B cell (primary cell): Measurements from ENCODE around the gene DMC1. TPM values are rescaled to one million over a fixed set of nuclear protein-coding genes. Genes with fewer than 3 reads are reported as not detected.

Experiments used
- ATAC-seq: fragments of 200-7000 bp; cut with Tn5 transposase; one replicate; pipeline ENCODE4 v1.10.0; 2021; ENCODE audit warnings: low read depth, mild to moderate bottlenecking, moderate number of reproducible peaks, moderate library complexity
- CTCF ChIA-PET: fragments of 350-600 bp; sonication (Branson Sonifier 250); formaldehyde crosslinking; loops from one replicate; lab custom pipeline; 2021; ENCODE audit warnings: antibody characterized with exemption, inconsistent platforms; lab: Charles Lee
- POLR2A ChIA-PET: fragments of 350-600 bp; sonication (Branson Sonifier 250); formaldehyde crosslinking; loops from one replicate; lab custom pipeline; 2021; ENCODE audit warnings: antibody characterized with exemption; lab: Charles Lee
- DNase-seq: peaks from one replicate; pipeline ENCODE4 v3.0.0; 2013
- H2AFZ ChIP-seq: 2 replicates; pipeline ENCODE4 v1.6.1; 2012; ENCODE audit warnings: mild to moderate bottlenecking, low read depth, low read length; ENCODE audit not compliant: insufficient read depth, poor library complexity, severe bottlenecking
- H3K27ac ChIP-seq, 2 donors: 1 replicate in 1 of 2; 2 replicates in 1 of 2; pipeline ENCODE4 v1.5.1; 2012 to 2013; ENCODE audit warnings: low read length in 2 of 2, mild to moderate bottlenecking in 2 of 2, moderate library complexity in 1 of 2
- H3K27me3 ChIP-seq, 4 experiments: fragments of 200-600 bp in 1 of 4; sonication (generic) in 1 of 4; replicated peaks in 1 of 4; 1 replicate in 2 of 4; 2 replicates in 2 of 4; pipeline versions ENCODE4 v1.6.1 to v1.7.0; 2013 to 2016; ENCODE audit warnings: low read length in 3 of 4, mild to moderate bottlenecking in 2 of 4, mixed read lengths in 1 of 4, moderate library complexity in 1 of 4; ENCODE audit not compliant: insufficient read depth in 4 of 4, control insufficient read depth in 3 of 4; ENCODE audit errors: control extremely low read depth in 1 of 4
- H3K36me3 ChIP-seq, 2 experiments: replicated peaks in 1 of 2; 1 replicate in 1 of 2; 2 replicates in 1 of 2; pipeline versions ENCODE4 v1.6.1 to v1.7.1; 2013; ENCODE audit warnings: low read length in 1 of 2; ENCODE audit not compliant: insufficient read depth in 2 of 2, control insufficient read depth in 1 of 2; ENCODE audit errors: control extremely low read depth in 1 of 2, extremely low read depth in 1 of 2
- H3K4me1 ChIP-seq, 2 donors: fragments of 200-600 bp in 1 of 2; sonication (generic) in 1 of 2; 1 replicate in 1 of 2; 2 replicates in 1 of 2; pipeline versions ENCODE4 v1.5.1 to v1.6.1; 2013 to 2017; ENCODE audit warnings: low read length in 2 of 2; ENCODE audit not compliant: control insufficient read depth in 2 of 2, insufficient read depth in 2 of 2
- H3K4me2 ChIP-seq: replicated peaks from 2 replicates; pipeline ENCODE3; 2012; ENCODE audit warnings: mild to moderate bottlenecking, low read depth, low read length; ENCODE audit not compliant: poor library complexity, severe bottlenecking
- H3K4me3 ChIP-seq, 5 experiments: fragments of 200-600 bp in 1 of 5; sonication (generic) in 1 of 5; 1 replicate in 3 of 5; 2 replicates in 2 of 5; pipeline versions ENCODE4 v1.5.1 to v1.7.0; 2011 to 2016; ENCODE audit warnings: low read length in 4 of 5, mild to moderate bottlenecking in 4 of 5, low read depth in 2 of 5, control low read depth in 1 of 5, moderate library complexity in 1 of 5; ENCODE audit not compliant: insufficient read depth in 1 of 5; ENCODE audit errors: control extremely low read depth in 1 of 5, extremely low read depth in 1 of 5
- H3K79me2 ChIP-seq: fragments of 200-600 bp; sonication (generic); one replicate; pipeline ENCODE4 v1.6.0; 2016; ENCODE audit warnings: low read length; ENCODE audit not compliant: control insufficient read depth, insufficient read depth
- H3K9ac ChIP-seq: fragments of 200-600 bp; sonication (generic); 2 replicates; pipeline ENCODE4 v1.6.1; 2017; ENCODE audit warnings: mild to moderate bottlenecking, low read length, moderate library complexity
- H3K9me3 ChIP-seq, 3 donors: one replicate each; pipeline versions ENCODE4 v1.6.1 to v1.7.1; 2013; ENCODE audit warnings: low read length in 2 of 3; ENCODE audit not compliant: control insufficient read depth in 2 of 3, insufficient read depth in 1 of 3; ENCODE audit errors: control extremely low read depth in 1 of 3
- H4K20me1 ChIP-seq: 2 replicates; pipeline ENCODE4 v1.6.0; 2012; ENCODE audit warnings: mild to moderate bottlenecking, low read length; ENCODE audit not compliant: insufficient read depth, control insufficient read depth, poor library complexity, severe bottlenecking
- H3K27ac Mint-ChIP-seq: one replicate; pipeline ENCODE4 v1.8.0; 2021; ENCODE audit warnings: mixed read lengths
- H3K27me3 Mint-ChIP-seq: one replicate; pipeline ENCODE4 v1.8.0; 2021; ENCODE audit warnings: mixed read lengths
- H3K4me1 Mint-ChIP-seq: one replicate; pipeline ENCODE4 v1.8.0; 2021; ENCODE audit warnings: mixed read lengths
- H3K4me3 Mint-ChIP-seq: one replicate; pipeline ENCODE4 v1.8.0; 2021; ENCODE audit warnings: mixed read lengths
- H3K9me3 Mint-ChIP-seq: one replicate; pipeline ENCODE4 v1.8.0; 2022; ENCODE audit warnings: mixed read lengths; ENCODE audit not compliant: insufficient read depth
- CTCF ChIP-seq: fragments of 200-600 bp; IDR thresholded peaks from one replicate; pipeline ENCODE4 v1.8.0; 2022; ENCODE audit warnings: antibody characterized with exemption, mild to moderate bottlenecking
- EZH2 ChIP-seq: IDR thresholded peaks from 2 replicates; pipeline ENCODE4 v1.6.1; 2012; ENCODE audit warnings: borderline replicate concordance, low read depth, mild to moderate bottlenecking, moderate library complexity, low read length; ENCODE audit not compliant: insufficient read depth, poor library complexity, severe bottlenecking
- WGBS: methylation state at CpG from one replicate; pipeline ENCODE4 v1.1.5; 2013; ENCODE audit warnings: missing lambda C conversion rate; ENCODE audit not compliant: insufficient coverage; 5-methylcytosine and 5-hydroxymethylcytosine counted together
- intact Hi-C: fragments of 100-400 bp; cut with micrococcal nuclease; formaldehyde crosslinking; loops from one replicate; pipeline ENCODE4 v1.10.0; 2022
- polyA plus RNA-seq: library from polyadenylated mRNA; depleted of rRNA; stranded (reverse); fragments of >200 nt; gene quantifications from 2 replicates; pipeline ENCODE4 v1.2.3, GENCODE V29; 2012
- total RNA-seq, 2 donors: library from RNA; stranded (reverse); fragments of 120-200 nt in 1 of 2; gene quantifications; 1 replicate in 1 of 2; 2 replicates in 1 of 2; pipeline versions ENCODE4 v1.2.3 to v1.2.4, GENCODE V29; 2013 to 2022

DMC1 gene
- total and polyA plus RNA-seq, 2 donors (not counting 1 experiment from before 2014, with no cell fraction given), result 0.64 TPM; not detected in 1

GRCh38 chr22:38491707-38492348, 78.2 kb downstream of the DMC1 start:
- intact Hi-C loops, result no loop called here
- peaks cover 37% of the 10 kb centered on the region for H3K79me2 ChIP-seq
- H3K4me1 Mint-ChIP-seq, result peaks cover 2% of the 10 kb centered on the region

More at GRCh38 chr22:38491707-38492348, 78.2 kb downstream of the DMC1 start:
- Histone ChIP-seq H3K27ac (no peak overlapping the region), H2AFZ (no peak overlapping the region), H3K4me3 (no peak overlapping the region), H4K20me1 (peaks cover 73% of the 10 kb centered on the region), H3K9ac (no peak overlapping the region), H3K27me3 (no peaks in the 10 kb centered on the region), H3K4me1 (no peaks in the 10 kb centered on the region), H3K36me3 (peaks cover 2 to 93% of the 10 kb centered on the region in 2 experiments), H3K4me2 (no peak overlapping the region), H3K9me3 (no peaks in the 10 kb centered on the region)
- Mint-ChIP-seq H3K4me3 (no peak overlapping the region), H3K27ac (no peak overlapping the region), H3K27me3 (no peaks in the 10 kb centered on the region), H3K9me3 (no peaks in the 10 kb centered on the region)
- ATAC-seq (no peak), DNase-seq (no peak)
- TF ChIP-seq CTCF (no peak), EZH2 (no peak)
- CTCF ChIA-PET, result interaction anchor here (0.8 to 2.2 kb wide), 2 partner anchors 11 to 113 kb away, joined by 3 to 7 read pairs; no protein-coding TSS in a partner anchor
- POLR2A ChIA-PET, result no interaction called here
- 100% methylated on average over 2 of the region's 5 CpGs for WGBS
